Gastroesophageal sphincter (tissue), 4 donors: ENCODE data around the gene S100B. TPM values are rescaled to one million over a fixed set of nuclear protein-coding genes. Genes with fewer than 3 reads are reported as not detected.

Experiments used
- ATAC-seq: fragments of 150-250 bp; one replicate; pipeline ENCODE4 v1.9.1; 2016; ENCODE audit warnings: mild to moderate bottlenecking, moderate library complexity
- H3K27ac ChIP-seq, 4 donors: fragments of 200-600 bp; sonication (generic) in 3 of 4; 1 replicate in 3 of 4; 2 replicates in 1 of 4; pipeline ENCODE4 v1.5.1; 2016 to 2019
- H3K27me3 ChIP-seq: fragments of 200-600 bp; sonication (generic); one replicate; pipeline ENCODE4 v1.5.1; 2019
- H3K36me3 ChIP-seq, 2 donors: fragments of 200-600 bp; sonication (generic); one replicate each; pipeline ENCODE4 v1.5.1; 2019; ENCODE audit warnings: control low read depth in 1 of 2
- H3K4me1 ChIP-seq, 3 donors: fragments of 200-600 bp; sonication (generic); 1 replicate in 2 of 3; 2 replicates in 1 of 3; pipeline ENCODE4 v1.5.1; 2016 to 2019; ENCODE audit warnings: control low read depth in 2 of 3
- H3K4me3 ChIP-seq, 2 donors: fragments of 200-600 bp; sonication (generic); one replicate each; pipeline ENCODE4 v1.5.1; 2019; ENCODE audit warnings: mild to moderate bottlenecking in 1 of 2, moderate library complexity in 1 of 2
- H3K9me3 ChIP-seq, 3 donors: fragments of 200-600 bp; sonication (generic); one replicate each; pipeline ENCODE4 v1.5.1; 2017 to 2019; ENCODE audit warnings: control low read depth in 2 of 3
- EP300 ChIP-seq: sonication (generic); formaldehyde crosslinking; IDR thresholded peaks from one replicate; pipeline ENCODE4 v1.6.1; 2017; ENCODE audit warnings: antibody characterized with exemption, mild to moderate bottlenecking
- POLR2A ChIP-seq, 2 donors: fragments of 450-650 bp; IDR thresholded peaks; one replicate each; pipeline ENCODE4 v1.6.1; 2017; ENCODE audit warnings: antibody characterized with exemption in 2 of 2, mild to moderate bottlenecking in 2 of 2, moderate library complexity in 1 of 2
- POLR2AphosphoS5 ChIP-seq: sonication (generic); formaldehyde crosslinking; IDR thresholded peaks from one replicate; pipeline ENCODE4 v1.6.1; 2017; ENCODE audit warnings: antibody characterized with exemption
- WGBS, 2 donors: methylation state at CpG; one replicate each; pipeline ENCODE4 v1.1.5; 2018; ENCODE audit warnings: low coverage in 1 of 2; 5-methylcytosine and 5-hydroxymethylcytosine counted together
- total RNA-seq, 4 donors: library from RNA; depleted of rRNA; stranded (reverse); fragments of >200 nt; gene quantifications; one replicate each; pipeline ENCODE4 v1.1.0, GENCODE V29; 2016
- TF ChIP-seq, protein P1 (sequence below), 4 experiments: fragments of 200-600 bp in 2 of 4; fragments of 450-650 bp in 2 of 4; sonication (generic) in 1 of 4; IDR thresholded peaks; one replicate each; pipeline ENCODE4 v1.5.1; 2017 to 2019; ENCODE audit warnings: antibody characterized with exemption in 4 of 4, mild to moderate bottlenecking in 2 of 4, moderate library complexity in 2 of 4

The S100B gene
- total RNA-seq, 4 donors from 2014 or later, result 22.6 to 31.6 (median 27.7) TPM

DNA sequence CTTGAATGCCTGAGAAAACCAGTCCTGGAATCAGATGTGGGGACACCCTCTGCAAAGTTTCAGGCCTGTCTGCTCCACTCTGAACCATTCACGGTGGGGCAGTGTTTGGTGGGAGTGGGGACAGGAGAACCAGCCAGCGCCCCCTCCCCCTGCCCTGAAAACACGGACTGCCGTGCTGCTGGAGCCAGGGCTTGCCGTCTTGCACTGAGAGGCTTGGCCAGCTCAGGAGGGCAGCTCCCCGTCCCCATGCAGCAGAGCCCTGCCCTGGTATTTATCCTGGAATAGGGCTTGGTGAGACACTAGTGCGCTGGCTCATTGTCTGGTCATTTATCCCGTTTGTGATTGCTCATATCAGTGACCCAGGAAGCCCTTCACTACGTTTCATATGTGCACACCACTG is 3.9 kb downstream of the S100B start:
- ATAC-seq, result no peak
- H3K27ac ChIP-seq, result no peak overlapping the region
- no peaks in the 10 kb centered on the region for H3K36me3 ChIP-seq
- H3K27me3 ChIP-seq, result no peaks in the 10 kb centered on the region
- 75% methylated on average over 6 of the region's 9 CpGs; no CpG with 5 or more reads in 1 of the 2 donors for WGBS, 2 donors
- H3K4me1 ChIP-seq, result peaks cover 0 to 35% (median 7%) of the 10 kb centered on the region in 3 donors
- TF ChIP-seq POLR2A (IDR thresholded peaks at IDR 0.05), result no peak
- TF ChIP-seq, protein P1, sequence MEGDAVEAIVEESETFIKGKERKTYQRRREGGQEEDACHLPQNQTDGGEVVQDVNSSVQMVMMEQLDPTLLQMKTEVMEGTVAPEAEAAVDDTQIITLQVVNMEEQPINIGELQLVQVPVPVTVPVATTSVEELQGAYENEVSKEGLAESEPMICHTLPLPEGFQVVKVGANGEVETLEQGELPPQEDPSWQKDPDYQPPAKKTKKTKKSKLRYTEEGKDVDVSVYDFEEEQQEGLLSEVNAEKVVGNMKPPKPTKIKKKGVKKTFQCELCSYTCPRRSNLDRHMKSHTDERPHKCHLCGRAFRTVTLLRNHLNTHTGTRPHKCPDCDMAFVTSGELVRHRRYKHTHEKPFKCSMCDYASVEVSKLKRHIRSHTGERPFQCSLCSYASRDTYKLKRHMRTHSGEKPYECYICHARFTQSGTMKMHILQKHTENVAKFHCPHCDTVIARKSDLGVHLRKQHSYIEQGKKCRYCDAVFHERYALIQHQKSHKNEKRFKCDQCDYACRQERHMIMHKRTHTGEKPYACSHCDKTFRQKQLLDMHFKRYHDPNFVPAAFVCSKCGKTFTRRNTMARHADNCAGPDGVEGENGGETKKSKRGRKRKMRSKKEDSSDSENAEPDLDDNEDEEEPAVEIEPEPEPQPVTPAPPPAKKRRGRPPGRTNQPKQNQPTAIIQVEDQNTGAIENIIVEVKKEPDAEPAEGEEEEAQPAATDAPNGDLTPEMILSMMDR (IDR thresholded peaks at IDR 0.05), result no peak
- TF ChIP-seq EP300, result no peak
- TF ChIP-seq POLR2AphosphoS5, result no peak
- no peaks in the 10 kb centered on the region for H3K9me3 ChIP-seq
- H3K4me3 ChIP-seq, result peak overlapping the region in 1 of 2 donors; percentile 15

DNA sequence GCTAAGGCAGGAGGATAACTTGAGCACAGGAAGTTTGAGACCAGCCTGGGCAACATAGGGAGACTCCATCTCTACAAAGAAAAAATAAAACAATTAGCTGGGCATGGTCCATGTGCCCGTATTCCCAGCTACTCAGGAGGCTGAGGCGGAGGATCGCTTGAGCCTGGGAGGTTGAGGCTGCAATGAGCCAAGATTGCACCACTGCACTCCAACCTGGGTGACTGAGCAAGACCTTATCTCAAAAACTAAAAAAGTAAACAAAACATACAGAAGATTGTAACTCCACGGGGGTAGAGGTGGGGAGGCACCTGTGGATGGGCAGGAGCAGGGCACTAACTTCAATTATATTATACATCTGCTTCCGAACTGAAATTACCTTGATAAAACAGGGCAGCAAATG is 4.6 kb downstream of the S100B start:
- TF ChIP-seq, protein P1 (IDR thresholded peaks at IDR 0.05), result no peak
- TF ChIP-seq POLR2A (IDR thresholded peaks at IDR 0.05) (no peak), EP300 (no peak), POLR2AphosphoS5 (no peak)
- Histone ChIP-seq H3K27me3 (no peaks in the 10 kb centered on the region), H3K27ac (no peak overlapping the region), H3K4me1 (peaks cover 0 to 30% (median 7%) of the 10 kb centered on the region in 3 donors), H3K36me3 (no peaks in the 10 kb centered on the region), H3K9me3 (no peaks in the 10 kb centered on the region), H3K4me3 (no peak overlapping the region)
- no peak for ATAC-seq
- WGBS, 2 donors, result 83 to 88% methylated on average over 5 of the region's 5 CpGs

DNA sequence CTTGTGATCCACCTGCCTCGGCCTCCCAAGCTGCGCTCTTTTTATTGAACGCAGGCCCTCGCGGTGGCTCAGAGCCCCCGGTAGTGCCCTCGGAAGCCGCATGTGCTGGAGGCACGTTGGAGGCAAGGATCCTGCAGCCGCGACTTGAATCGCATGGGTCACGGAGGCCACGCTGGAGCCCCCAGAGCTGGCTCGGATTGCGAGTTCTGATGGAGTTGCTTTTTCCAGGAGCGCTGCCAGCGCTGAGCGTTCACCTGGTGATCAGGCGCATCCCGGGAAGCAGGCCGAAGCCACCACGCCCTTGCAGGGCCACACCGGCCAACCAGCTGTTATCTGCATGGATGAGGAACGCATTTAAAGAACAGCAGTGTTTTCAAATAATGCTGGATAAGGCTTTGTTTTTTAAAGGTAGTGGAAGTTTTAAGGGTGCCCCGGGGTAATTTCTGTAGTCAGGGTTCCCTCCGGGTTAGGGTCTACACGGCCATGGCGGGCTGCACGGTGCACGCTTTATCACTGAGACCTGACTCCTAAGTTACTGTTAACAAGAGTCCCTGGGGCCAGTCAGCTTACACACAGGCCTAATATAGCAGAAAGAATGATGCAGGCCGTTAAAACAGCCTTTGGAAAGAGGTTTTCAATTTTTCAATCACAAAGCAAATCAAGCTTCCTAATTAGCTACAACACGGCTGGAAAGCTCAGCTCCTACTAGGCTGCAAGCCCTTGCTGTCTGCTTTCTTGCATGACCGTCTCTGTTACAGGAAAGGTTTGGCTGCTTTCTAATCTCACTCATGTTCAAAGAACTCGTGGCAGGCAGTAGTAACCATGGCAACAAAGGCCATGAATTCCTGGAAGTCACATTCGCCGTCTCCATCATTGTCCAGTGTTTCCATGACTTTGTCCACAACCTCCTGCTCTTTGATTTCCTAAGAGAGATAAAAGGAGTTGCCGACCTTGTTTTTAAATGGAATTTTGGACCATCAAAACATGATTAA is 6.0 kb downstream of the S100B start:
- Histone ChIP-seq H3K27ac (peak overlapping the region in 2 of 4 donors; percentile 16 to 33), H3K4me1 (peaks cover 0 to 26% (median 7%) of the 10 kb centered on the region in 3 donors), H3K4me3 (no peak overlapping the region), H3K27me3 (no peaks in the 10 kb centered on the region), H3K36me3 (no peaks in the 10 kb centered on the region), H3K9me3 (peaks cover 0 to 5% (median 0%) of the 10 kb centered on the region in 3 donors)
- 27 to 29% methylated on average over 8 to 14 of the region's 38 CpGs for WGBS, 2 donors
- TF ChIP-seq POLR2A (IDR thresholded peaks at IDR 0.05) (no peak), EP300 (no peak), POLR2AphosphoS5 (peak; percentile 74)
- peak; percentile 70 for ATAC-seq

DNA sequence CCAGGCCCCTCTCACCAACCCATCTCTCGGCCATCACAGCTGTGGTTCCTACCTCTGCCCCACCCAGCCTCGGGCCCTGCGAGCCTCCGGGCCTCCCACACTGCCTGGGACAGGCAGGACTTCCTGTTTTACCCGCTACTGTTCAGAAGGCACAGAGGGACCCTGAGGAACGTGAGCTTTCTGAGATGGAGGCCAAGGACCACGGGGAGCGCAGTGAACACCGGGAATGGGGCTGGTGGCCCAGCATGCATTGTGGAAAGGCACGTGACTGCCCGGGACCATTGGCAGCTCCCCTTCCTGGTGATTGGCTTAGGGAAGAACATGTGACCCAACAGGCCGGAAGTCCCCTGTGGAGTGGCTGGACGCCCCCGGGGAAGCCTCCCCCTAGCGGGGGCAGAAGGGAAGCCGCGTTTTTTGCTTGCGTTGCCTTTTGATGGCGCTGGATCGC is 7.0 kb downstream of the S100B start:
- TF ChIP-seq, protein P1 (IDR thresholded peaks at IDR 0.05), result no peak
- no peak for TF ChIP-seq EP300
- no peak for TF ChIP-seq POLR2AphosphoS5
- TF ChIP-seq POLR2A (IDR thresholded peaks at IDR 0.05), result no peak
- no peak for ATAC-seq
- Histone ChIP-seq H3K4me1 (peaks cover 0 to 26% (median 7%) of the 10 kb centered on the region in 3 donors), H3K27ac (no peak overlapping the region), H3K9me3 (peaks cover 0 to 5% (median 0%) of the 10 kb centered on the region in 3 donors), H3K36me3 (no peaks in the 10 kb centered on the region), H3K4me3 (no peak overlapping the region), H3K27me3 (no peaks in the 10 kb centered on the region)
- whole genome bisulfite sequencing, 2 donors, result 100% methylated on average over 5 to 6 of the region's 20 CpGs

DNA sequence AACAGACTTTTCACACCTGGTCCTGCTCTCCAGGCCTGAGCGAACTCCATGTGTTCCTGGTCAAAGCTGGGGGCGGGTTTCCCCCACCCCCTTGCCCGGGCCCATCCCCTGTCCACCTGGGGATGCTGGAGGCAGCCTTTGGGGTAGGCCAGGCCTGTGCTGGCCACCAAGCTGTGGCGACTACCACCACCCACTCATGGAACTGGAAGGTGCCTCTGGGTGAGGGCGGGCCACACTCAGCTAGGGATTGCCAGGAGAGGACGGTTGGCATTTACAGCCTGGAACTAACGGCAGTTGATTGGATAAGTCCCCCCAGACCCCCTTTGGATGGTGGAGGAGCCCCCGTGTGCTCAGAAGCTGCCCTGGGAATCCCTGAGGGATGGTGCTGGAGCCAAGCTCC is 7.9 kb downstream of the S100B start:
- H3K27ac ChIP-seq, result no peak overlapping the region
- TF ChIP-seq POLR2AphosphoS5, result no peak
- no peaks in the 10 kb centered on the region for H3K27me3 ChIP-seq
- peaks cover 0 to 5% (median 0%) of the 10 kb centered on the region in 3 donors for H3K9me3 ChIP-seq
- ATAC-seq, result no peak
- WGBS, 2 donors, result no CpG with 5 or more reads among the region's 8 CpGs
- H3K36me3 ChIP-seq, result no peaks in the 10 kb centered on the region
- H3K4me3 ChIP-seq, result no peak overlapping the region
- peaks cover 0 to 26% (median 7%) of the 10 kb centered on the region in 3 donors for H3K4me1 ChIP-seq
